Loucy (cell line): ENCODE measurements around the gene TNNI2.

Experiments
- H2AFZ ChIP-seq: fragments of 200-600 bp; sonication (generic); 2 replicates; pipeline ENCODE4 v1.6.0; 2016; ENCODE audit warnings: antibody characterized with exemption, mild to moderate bottlenecking, low read length, moderate library complexity
- H3F3A ChIP-seq: fragments of 200-600 bp; 2 replicates; pipeline ENCODE4 v1.6.0; 2016; ENCODE audit warnings: antibody characterized with exemption, low read depth, mild to moderate bottlenecking
- H3K27me3 ChIP-seq: fragments of 200-600 bp; sonication (generic); 2 replicates; pipeline ENCODE4 v1.6.1; 2014; ENCODE audit warnings: low read length, mild to moderate bottlenecking; ENCODE audit not compliant: insufficient read depth, poor library complexity, severe bottlenecking
- H3K36me3 ChIP-seq: fragments of 200-600 bp; sonication (generic); 2 replicates; pipeline ENCODE4 v1.6.1; 2016; ENCODE audit warnings: low read length; ENCODE audit not compliant: insufficient read depth
- H3K4me1 ChIP-seq: fragments of 200-600 bp; sonication (generic); 2 replicates; pipeline ENCODE4 v1.5.1; 2014; ENCODE audit warnings: low read length, mild to moderate bottlenecking; ENCODE audit not compliant: insufficient read depth, poor library complexity, severe bottlenecking
- H3K4me2 ChIP-seq: fragments of 200-600 bp; sonication (generic); 2 replicates; pipeline ENCODE4 v1.6.0; 2014; ENCODE audit warnings: antibody characterized with exemption, low read length, low read depth, mild to moderate bottlenecking; ENCODE audit not compliant: poor library complexity, severe bottlenecking
- H3K4me3 ChIP-seq: fragments of 200-600 bp; sonication (generic); 2 replicates; pipeline ENCODE4 v1.5.1; 2014; ENCODE audit warnings: low read length, mild to moderate bottlenecking, mixed read lengths; ENCODE audit not compliant: poor library complexity, severe bottlenecking
- H3K79me2 ChIP-seq: fragments of 200-600 bp; sonication (generic); 2 replicates; pipeline ENCODE4 v1.6.1; 2014; ENCODE audit warnings: low read length; ENCODE audit not compliant: insufficient read depth
- H3K9ac ChIP-seq: fragments of 200-600 bp; sonication (generic); 2 replicates; pipeline ENCODE4 v1.6.0; 2014; ENCODE audit warnings: mild to moderate bottlenecking, low read depth, low read length, moderate library complexity; ENCODE audit not compliant: poor library complexity, severe bottlenecking
- H3K9me2 ChIP-seq: fragments of 200-600 bp; sonication (generic); replicated peaks from 2 replicates; pipeline ENCODE4 v1.6.1; 2016; ENCODE audit warnings: low read depth, low read length, mixed read lengths
- H3K9me3 ChIP-seq: fragments of 200-600 bp; sonication (generic); 2 replicates; pipeline ENCODE4 v1.6.1; 2014; ENCODE audit warnings: mild to moderate bottlenecking, antibody characterized with exemption, low read length, low read depth; ENCODE audit not compliant: insufficient read depth
- H4K20me1 ChIP-seq: fragments of 200-600 bp; sonication (generic); 2 replicates; pipeline ENCODE4 v1.6.0; 2014; ENCODE audit warnings: antibody characterized with exemption, low read length, mild to moderate bottlenecking; ENCODE audit not compliant: insufficient read depth, poor library complexity, severe bottlenecking
- CTCF ChIP-seq: fragments of 200-600 bp; sonication (generic); conservative IDR thresholded peaks from 2 replicates; pipeline ENCODE4 v1.5.1; 2014; ENCODE audit warnings: mild to moderate bottlenecking, antibody characterized with exemption, low read length
- EZH2phosphoT487 ChIP-seq: fragments of 200-600 bp; IDR thresholded peaks from 2 replicates; pipeline ENCODE4 v1.6.1; 2018; ENCODE audit warnings: antibody characterized with exemption, mild to moderate bottlenecking, moderate library complexity, borderline replicate concordance

Gene TNNI2

GRCh38 chr11:1827931-1828330 is 10.8 kb upstream of the TNNI2 start:
- Histone ChIP-seq H3K4me1 (peaks cover 23% of the 10 kb centered on the region), H3K36me3 (no peaks in the 10 kb centered on the region), H2AFZ (no peak overlapping the region), H3F3A (no peaks in the 10 kb centered on the region), H4K20me1 (no peaks in the 10 kb centered on the region), H3K9me2 (no peaks in the 10 kb centered on the region), H3K9me3 (no peaks in the 10 kb centered on the region), H3K27me3 (no peaks in the 10 kb centered on the region), H3K4me3 (no peak overlapping the region), H3K9ac (no peak overlapping the region), H3K4me2 (no peak overlapping the region), H3K79me2 (no peaks in the 10 kb centered on the region)
- TF ChIP-seq CTCF = no peak
- no peak for TF ChIP-seq EZH2phosphoT487

GRCh38 chr11:1828542-1828941 is 10.2 kb upstream of the TNNI2 start:
- H3K4me1 ChIP-seq = peaks cover 23% of the 10 kb centered on the region
- TF ChIP-seq EZH2phosphoT487 = no peak
- TF ChIP-seq CTCF = no peak

GRCh38 chr11:1829039-1829820 is 9.6 kb upstream of the TNNI2 start:
- no peak overlapping the region for H2AFZ ChIP-seq
- H3K9me2 ChIP-seq = no peaks in the 10 kb centered on the region
- no peaks in the 10 kb centered on the region for H3K9me3 ChIP-seq
- no peaks in the 10 kb centered on the region for H3K79me2 ChIP-seq
- no peak overlapping the region for H3K4me2 ChIP-seq
- H3K36me3 ChIP-seq = no peaks in the 10 kb centered on the region
- H3K9ac ChIP-seq = no peak overlapping the region
- H3K27me3 ChIP-seq = no peaks in the 10 kb centered on the region
- H3K4me3 ChIP-seq = no peak overlapping the region
- H3F3A ChIP-seq = no peaks in the 10 kb centered on the region
- no peak for TF ChIP-seq EZH2phosphoT487
- TF ChIP-seq CTCF = no peak
- H3K4me1 ChIP-seq = peaks cover 23% of the 10 kb centered on the region
- no peaks in the 10 kb centered on the region for H4K20me1 ChIP-seq

More at GRCh38 chr11:1828542-1828941, 10.2 kb upstream of the TNNI2 start:
- Histone ChIP-seq H2AFZ (no peak overlapping the region), H3F3A (no peaks in the 10 kb centered on the region), H3K9me3 (no peaks in the 10 kb centered on the region), H3K27me3 (no peaks in the 10 kb centered on the region), H4K20me1 (no peaks in the 10 kb centered on the region), H3K9ac (no peak overlapping the region), H3K79me2 (no peaks in the 10 kb centered on the region), H3K9me2 (no peaks in the 10 kb centered on the region), H3K4me2 (no peak overlapping the region), H3K36me3 (no peaks in the 10 kb centered on the region), H3K4me3 (no peak overlapping the region)
